HT1080 (cell line): Measurements from ENCODE around the gene P2RX5. TPM values are rescaled to one million over a fixed set of nuclear protein-coding genes. Genes with fewer than 3 reads are reported as not detected.
A peak's percentile ranks its signal among the peaks of the same experiment; 100 is the strongest.

ENCODE experiments used
- DNase-seq: peaks from one replicate; pipeline ENCODE4 v3.0.0-alpha.2; 2015; ENCODE audit warnings: low read depth
- total RNA-seq: library from RNA; depleted of rRNA; stranded (reverse); fragments of >200 nt; shearing (Covaris generic); gene quantifications from 2 replicates; pipeline ENCODE4 v1.2.3, GENCODE V29; 2014

Gene P2RX5
- total RNA-seq, 1 experiment from 2014 or later: 15.9 TPM

DNA sequence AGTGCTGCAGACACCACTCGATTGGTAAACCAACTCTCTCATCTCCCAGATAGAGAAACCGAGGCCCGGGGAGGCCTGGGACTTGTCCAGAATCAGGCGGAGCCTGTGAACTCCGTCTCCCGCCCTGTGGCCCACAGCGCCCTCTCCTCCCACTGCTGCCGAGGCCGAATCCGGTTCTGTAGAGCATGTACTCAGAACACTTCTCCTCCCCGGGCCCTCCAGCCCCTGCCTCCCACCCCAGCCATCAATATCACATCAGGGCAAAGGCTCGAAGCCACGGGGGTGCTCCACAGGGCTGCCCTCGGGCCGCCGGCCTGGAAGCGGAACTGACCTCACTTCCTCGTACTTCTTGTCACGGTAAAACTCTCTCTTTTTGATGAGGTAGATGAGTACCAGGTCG, 14.4 kb downstream of the P2RX5 start:
- no peak for DNase-seq

DNA sequence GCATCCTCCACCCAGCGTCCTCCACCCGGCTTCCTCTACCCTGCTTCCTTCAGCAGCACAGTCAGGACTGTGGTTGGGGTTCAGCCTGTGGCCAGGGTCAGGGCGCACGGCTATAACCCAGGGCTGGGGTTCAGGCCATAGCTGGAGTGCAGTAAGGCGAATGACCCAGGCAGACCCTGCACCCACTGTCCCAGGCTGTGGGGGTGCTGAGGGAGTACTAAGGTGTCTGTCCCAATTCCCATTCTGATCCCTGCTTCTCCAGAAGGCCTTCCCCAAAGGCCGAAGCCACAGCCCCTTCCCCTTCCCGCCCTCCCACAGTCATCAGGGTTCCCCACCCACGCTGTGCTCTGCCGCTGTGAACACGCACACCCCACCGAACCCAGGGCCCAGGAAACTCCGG, 14.9 kb downstream of the P2RX5 start:
- no peak for DNase-seq

DNA sequence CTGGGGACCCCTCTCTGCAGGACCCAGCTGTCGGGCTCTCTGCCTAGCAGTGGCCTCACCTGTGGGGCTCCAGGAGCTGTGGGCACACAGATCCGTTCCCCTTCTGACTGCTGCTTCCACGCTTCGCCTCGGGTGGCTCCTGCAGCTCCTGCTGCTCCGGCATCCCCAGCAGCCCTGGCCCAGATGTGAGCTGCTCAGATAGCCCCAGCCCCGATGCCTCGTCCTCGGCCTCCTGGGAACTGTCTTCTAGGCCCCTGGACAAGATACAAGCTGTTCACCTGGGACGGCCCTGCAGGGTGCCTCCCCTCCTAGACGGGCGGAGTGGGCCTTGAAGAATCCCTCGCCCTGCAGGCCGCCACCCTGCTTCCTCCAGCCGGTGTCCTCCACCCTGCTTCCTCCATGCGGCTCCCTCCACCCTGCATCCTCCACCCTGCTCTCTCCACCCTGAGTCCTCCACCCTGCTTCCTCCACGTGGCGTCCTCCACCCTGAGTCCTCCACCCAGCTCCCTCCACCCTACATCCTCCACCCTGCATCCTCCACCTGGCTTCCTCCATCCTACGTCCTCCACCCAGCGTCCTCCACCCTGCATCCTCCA, 16.3 kb downstream of the P2RX5 start:
- DNase-seq: no peak

DNA sequence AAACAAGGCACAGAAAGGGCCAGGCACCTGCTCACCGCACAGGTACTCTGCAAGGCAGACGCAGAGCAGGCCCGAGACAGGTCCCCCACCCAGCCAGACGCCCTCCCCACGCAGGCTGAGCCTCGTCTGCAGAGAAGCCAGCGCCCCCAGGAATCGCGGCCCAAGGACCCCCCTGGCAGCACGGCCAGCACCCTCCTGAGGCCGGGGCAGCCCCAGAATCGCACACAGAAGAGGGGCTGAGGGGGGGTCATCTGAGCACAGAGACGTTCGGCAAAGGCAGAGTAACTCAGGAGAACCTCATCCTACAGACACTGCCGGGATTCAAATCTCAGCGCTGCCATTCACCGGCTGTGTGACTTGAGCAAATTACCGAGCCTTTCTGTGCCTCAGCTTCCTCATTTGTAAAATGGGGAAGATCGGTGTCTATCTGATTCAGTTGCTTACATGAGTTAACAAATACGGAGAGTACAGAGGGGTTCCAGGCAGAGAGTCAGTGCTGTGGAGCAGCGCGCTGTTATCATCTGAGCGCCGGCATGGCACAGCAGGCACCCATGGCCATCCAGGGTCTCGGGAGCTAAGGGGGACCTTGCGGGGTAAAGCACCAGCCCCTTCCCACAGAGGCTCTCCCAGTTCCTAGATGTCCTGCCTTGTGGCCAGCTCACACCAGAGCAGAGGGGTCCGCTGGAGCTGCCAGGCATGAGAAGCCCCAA, 17.0 kb downstream of the P2RX5 start:
- DNase-seq: no peak

DNA sequence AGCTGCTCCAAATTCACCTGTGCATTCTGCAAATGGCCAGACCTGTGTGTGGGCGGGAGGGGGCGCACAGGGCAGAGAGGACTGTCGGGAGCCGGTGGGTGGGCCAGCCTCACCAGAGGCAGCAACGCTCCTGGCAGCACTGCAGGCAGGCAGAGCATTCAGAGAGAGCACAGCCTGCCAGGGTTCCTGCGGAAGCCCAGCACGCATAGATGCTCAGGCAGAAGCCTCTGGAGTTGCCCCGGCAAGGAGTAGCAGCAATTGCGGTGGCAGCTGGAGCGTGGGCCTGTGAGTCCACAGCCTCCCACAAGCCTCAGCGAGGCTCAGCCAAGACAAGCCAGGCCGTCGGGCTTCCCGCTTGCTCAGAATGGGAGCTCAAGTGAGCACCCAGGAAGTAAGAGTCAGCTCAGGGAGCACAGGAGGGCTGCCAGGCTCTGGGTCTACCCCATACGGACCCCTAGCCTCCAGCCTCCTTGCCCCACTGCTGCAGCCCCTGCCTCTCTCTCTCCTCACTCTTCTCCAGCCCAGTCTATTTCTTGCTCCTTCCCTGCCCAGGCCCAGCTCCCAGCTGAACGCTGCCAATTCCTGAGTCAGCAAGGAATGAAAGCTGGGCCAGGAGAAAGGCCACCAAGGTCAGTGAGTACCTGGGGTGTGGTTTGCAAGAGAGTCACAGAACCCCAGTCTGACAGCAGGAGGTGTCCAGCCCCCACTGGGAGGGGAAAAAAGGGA, 17.7 kb downstream of the P2RX5 start:
- peak; percentile 22 for DNase-seq

DNA sequence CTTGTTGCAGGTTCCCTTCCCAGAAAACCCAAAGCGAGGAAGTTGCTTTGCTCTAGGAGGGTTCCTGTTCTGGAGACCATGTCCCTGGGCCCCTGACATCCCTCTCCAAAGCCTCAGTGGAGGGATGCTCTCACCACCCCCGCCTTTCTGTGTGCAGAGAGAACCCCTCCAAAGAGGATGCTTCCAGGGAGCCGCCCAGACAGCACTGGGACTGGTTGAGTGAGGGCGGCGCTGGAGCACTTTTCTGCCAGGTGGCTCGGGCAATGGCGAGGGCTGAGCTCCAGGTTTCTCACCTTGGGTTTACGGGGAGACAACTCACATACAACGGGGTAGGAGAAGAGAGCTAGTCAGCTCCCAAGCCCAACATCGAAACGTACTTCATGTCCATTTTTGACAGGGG, 20.1 kb downstream of the P2RX5 start:
- no peak for DNase-seq

DNA sequence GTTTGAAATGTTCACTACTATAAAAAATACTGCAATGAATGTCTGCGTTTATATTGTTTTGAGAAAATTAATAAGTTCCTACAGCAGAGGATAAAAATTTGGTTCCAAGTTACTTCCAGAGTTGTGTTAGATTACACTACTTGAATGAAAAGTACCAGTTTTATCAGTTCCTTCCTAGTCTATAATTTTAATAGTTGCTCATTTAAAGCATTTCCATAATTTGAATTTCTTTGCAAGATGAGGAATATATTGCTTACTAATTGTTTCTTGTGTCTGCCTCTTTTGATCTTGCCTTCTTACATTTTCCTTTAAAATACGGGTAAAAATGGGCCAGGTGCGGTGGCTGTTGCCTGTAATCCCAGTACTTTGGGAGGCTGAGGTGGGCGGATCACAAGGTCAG, 23.4 kb downstream of the P2RX5 start:
- DNase-seq: no peak

DNA sequence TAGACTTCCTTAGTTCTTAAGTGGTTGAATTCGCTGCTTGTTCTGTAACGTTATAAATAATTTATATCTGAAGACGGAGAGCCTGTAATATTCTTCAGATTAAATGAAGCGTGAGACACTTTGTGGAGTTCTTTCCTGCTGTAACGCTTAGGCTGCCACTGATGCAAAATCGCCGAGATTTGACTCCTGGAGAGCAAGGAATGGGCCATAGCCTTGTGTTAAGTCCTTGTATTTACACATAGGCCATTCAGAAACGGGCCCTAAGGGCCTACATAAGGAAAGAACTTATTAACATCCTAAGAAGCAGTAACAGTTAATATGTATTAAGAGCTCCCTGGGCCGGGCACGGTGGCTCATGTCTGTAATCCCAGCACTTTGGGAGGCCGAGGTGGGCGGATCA, 26.4 kb downstream of the P2RX5 start:
- no peak for DNase-seq

DNA sequence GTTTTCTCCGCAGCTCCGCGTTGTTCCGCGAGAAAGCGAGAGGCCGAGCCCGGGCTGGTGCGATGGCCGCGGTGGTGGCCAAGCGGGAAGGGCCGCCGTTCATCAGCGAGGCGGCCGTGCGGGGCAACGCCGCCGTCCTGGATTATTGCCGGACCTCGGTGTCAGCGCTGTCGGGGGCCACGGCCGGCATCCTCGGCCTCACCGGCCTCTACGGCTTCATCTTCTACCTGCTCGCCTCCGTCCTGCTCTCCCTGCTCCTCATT, 26.9 kb downstream of the P2RX5 start:
- DNase-seq: no peak

DNA sequence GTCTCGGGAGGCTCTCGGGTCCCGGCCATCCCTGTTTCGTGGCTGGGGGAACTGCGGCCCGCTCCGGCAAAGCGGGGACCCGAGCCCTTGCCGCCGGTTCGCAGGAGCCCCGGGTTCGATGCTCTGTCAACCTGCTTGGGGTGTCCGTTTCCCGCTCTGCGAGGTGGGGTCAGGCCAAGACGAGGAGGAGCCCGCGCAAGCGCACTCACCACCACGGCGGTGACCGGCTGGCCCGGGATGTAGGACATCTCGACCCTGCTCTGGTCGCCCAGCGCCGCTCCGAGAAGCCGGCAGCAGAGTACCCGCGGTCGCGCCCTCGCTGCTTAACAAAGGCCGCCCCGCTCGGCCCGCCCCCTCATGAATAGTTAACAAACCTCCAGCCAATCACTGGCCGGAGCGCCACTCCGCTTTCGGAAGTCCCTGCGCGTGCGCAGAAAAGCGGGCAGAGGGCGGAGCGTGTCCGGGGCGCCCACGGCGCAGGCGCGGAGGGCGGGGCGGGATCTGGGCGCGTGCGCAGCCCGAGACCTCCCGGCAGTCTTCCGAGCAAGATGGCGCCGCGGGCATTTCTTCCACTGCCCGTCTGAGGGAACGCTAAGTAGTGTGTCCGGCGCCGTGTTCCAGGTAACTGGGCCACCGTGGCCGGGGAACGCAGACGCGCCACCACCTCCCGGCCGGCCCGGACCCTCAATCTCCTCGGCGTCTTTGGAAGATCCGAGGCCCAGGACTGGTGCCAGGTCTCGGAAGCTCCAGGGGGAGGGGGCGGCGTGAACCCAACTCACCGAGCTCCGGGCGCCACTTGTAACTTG, 27.5 kb downstream of the P2RX5 start, which contains the start of the genes EMC6 and TAX1BP3:
TSS of gene EMC6 (plus strand) at position 534 of the 806 bp plus-strand sequence. CDS start 335 bp downstream, outside the sequence.
TSS of gene TAX1BP3 (minus strand) at position 300 of the 806 bp plus-strand sequence. CDS start at position 248, 52 bp downstream.
- DNase-seq: peak; percentile 97

DNA sequence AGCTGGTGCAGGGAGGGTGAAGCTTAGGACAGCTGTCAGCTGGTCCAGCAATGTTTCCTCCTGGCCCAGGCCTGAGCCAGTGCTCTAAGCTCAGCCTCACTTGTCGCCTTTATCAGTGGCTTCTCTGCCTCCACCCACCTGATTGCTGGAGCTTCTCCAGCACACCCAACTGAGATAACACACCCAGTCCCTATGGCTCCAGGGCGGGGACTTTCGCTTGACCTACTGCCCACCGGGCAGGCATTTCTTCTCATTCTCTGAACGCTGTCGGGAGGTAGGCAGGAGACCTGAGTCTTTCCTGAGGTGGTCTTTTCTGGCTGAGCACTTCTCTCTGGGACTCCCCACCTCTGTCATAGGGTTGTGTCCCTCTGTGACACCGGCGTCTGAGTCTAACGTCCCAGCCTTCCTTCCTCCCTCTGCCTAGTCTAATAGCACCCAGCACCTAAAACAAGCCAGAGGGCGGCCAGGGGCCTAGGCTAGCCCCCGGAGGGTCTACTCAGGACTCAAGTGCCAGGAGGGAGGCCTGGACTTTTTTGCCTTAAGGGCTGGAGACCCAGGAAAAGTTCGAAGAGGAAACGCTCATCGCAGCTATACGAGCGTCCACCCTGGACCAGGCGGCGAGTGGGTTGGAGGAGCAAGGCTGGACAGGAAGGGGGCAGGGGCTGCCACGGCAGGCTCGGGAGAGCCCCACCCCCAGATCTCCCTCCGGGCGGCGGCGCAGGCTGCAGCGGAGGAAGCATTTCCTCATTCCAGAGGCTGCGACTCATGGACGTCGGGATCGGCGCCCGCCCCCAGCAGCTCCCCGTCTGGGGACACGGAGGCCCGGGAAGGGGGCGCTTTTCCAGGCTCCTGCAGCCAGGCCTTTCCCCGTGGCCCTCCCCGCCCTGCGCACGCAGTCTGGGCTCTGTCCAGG, 28.3 kb downstream of the P2RX5 start:
- peak; percentile 91 for DNase-seq

DNA sequence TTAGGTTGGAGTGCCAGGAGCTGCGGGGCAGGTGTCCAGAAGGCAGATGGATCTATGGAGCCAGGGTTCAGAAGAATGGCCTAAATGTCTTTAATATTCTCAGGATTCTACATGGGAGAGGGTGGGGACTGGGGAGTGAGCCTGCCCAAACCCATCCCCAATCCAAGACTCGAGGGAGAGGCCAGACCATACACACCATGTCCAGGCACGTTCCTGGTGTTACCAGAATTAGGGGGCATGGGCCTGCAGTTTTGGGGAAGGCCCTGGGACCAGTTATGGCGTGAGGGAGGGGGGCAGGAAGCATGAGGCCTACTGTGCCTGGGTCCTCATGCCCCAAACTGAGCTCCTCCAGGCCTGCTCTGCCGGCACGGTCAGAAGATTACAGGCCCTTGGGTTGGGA, 29.4 kb downstream of the P2RX5 start:
- DNase-seq: no peak

DNA sequence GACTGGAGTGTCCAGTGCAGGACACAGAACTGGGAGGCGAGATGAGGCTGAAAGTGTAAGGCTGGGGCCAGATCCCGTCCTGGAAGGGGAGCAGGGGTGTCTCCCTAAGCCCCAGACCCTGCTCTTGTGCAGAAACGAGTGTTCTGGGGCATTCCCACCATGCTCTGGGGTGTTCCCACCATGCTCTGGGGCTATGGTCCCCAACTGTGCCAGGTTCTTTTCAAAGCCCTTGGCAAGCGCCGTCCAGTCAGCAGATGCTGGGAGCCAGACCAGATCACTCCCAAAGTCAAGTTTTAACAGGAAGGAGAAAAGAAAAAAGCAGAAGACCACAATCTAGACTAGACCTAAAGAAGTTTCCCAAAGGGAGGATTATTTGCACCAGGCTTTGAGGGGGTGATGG, 30.1 kb downstream of the P2RX5 start:
- DNase-seq: no peak

DNA sequence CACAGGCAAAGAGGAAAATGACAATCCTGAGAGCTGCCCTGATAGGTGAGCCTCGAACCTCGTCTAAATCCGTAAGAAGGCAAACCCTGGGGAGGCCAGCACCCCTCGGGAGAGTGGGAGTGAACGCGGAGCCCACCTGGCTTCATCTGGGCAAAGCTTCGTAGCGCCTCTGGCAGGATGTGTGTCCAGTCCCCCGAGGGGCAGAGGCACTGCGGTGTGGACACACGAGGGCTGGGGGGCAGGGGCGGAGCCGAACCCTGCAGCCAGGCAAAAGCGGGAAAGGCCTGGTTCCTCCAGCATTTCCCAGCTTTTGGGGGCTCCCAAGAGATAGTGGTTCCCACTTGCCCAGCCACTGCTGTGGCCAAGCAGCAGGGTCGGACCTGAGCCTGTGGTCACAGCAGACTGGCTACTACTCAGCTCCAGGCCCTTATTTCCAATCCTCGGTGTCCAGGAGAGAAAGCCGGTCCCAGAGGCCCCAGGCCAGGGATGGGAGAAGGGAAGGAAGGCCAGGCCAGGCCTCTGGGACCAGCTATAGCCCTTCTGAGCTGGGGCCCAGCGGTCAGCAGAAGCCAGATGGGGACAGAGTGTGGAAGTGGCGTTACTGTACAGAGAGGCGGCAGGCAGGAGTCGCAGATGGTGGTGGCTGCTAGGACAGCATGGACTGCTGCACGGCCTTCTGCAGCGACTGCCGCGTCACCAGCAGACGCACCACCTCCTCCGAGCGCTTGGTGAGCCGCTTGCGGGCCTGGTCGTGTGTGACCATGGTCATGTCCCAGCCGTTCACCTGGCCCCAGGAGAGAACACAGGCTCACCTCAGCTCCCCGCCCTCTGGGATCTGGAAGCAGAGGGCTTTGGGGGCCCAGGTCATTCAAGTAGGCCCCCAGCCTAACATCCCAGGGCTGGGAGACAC, 32.6 kb downstream of the P2RX5 start:
- DNase-seq: no peak

DNA sequence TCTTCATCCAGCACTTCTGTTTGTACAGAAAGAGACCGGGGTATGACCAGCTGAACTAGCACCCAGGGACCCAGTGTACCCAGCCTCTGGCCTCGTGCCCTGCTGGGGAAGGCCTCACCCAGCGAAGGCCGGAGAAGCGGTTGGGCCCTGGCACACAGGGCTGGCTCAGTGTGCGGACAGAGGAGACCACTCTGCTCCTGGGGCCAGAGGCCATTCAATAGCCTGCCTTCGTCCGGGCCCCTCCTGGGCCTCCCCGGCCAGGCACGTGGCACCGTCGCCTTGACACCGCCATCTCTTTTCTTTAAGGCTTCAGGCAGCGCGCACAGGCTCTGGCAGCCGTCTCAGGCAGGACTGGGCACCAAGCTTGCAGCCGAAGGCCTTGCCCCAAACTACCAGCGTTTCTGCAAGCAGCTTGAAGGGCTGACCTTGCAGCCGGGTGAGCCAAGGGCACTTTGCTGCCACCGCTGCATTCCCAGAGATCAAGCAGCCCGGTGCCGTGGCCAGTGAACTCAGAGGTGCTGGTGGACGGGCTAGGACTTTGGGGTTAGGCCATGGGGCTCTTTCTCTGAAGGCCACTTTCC, 35.6 kb downstream of the P2RX5 start:
- no peak for DNase-seq

DNA sequence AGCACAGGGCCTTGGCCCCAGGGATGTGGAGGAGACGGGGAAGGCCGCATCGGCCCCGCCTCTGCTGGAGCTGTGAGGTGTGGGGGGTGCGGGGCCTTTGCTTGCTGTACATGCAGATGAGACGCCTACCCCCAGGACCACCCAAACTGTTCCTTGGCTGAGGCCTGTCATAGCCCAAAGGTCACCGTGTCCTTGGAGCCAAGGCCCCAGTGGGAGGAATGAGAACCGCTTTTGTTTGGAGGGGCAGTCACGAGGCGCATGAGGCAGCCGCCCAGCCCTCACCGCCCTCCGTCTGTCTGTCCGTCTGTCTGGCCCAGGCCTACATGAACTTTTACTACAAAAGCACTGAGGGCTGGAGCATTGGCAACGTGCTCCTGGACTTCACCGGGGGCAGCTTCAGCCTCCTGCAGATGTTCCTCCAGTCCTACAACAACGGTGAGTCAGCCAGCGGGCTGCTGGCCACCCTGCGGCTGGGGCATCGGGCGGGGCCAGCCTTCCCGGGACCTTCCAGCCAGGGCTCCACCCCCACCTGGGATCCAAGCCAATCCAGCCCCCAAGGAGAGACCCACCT, 36.3 kb downstream of the P2RX5 start:
- DNase-seq: peak; percentile 84

DNA sequence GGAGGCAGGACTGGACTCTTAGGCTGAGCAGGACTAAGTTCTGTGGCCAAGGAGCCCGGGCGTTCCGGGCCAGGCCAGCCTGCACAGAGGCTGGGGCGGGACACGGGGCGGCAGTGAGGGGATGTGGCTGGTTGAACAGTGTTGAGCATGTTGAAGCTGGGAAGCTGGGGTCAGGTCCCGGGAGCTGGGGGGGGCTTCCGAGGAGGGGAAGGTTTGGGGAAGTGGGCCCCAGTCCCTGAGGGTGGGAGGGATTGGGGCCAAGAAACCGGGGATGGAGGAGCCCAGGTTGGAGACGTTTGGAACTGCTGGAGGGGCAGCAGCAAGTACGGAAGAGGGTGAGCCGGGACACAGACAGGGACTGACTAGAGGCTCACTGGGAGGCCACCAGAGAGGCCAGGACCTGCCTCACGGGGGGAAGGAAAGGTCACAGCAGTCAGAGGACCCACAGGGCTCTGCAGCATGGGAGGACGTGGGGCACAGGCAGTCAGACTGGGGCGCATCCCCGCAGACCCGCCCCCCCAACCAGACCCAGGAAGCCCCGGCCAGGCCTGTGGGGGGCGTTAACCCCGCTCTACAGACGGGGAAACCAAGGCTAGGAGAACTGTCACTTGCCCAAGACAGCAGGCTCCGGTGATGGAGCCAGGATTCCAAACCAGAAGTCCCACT, 37.0 kb downstream of the P2RX5 start:
- DNase-seq: no peak
